Measurements from ENCODE around the gene NDUFAF7.
"Not testable (repeated sequence)": the region's sequence is repeated elsewhere in the genome, so short reads cannot be mapped to it uniquely, and the experiment has no call there.

The NDUFAF7 gene, protein sequence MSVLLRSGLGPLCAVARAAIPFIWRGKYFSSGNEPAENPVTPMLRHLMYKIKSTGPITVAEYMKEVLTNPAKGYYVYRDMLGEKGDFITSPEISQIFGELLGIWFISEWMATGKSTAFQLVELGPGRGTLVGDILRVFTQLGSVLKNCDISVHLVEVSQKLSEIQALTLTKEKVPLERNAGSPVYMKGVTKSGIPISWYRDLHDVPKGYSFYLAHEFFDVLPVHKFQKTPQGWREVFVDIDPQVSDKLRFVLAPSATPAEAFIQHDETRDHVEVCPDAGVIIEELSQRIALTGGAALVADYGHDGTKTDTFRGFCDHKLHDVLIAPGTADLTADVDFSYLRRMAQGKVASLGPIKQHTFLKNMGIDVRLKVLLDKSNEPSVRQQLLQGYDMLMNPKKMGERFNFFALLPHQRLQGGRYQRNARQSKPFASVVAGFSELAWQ

DNA sequence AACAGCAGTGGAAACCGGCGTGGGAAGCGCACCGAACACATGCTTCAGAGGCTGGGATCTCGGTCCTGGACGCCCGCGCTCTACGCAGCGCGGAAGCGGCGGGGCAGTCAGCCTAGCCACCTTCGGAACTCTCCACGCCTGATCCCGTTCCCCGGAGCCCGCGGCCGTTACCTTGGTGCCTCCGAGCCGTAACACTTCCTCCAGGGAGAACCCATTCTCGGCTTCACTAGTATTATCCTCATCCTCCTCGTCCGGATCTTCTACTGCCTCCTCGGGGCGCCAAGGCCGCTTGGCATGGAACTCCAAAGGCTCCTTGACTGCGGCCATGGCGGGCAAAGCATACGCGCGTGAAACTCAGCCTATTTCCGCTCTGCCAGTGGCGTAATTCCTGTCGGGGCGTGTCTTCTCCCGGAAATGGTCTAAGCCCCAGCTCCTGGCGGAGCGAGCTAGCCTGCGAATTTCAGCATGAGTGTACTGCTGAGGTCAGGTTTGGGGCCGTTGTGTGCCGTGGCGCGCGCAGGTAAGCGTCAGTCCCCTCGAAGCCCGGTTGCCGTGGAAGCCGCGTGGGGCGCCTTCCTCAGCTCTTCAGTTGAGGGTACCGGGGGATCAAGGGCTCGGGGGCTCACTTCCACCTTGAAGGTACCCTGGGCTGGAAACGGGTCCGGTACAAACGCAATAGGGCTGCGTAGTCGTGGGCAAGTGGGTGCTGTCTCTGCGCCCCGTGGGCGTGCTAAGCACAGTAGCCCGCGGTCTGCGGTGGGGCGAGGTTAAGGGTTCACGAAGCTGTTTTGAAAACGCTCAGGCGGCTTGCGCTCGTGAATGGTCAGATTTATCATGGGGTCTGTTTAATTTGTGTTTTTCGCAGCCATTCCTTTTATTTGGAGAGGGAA, at the start of gene NDUFAF7, which contains the start of gene CEBPZ:
TSS of gene NDUFAF7 (plus strand) at position 418 of the 890 bp plus-strand sequence. CDS start at position 466, 48 bp downstream.
TSS of gene CEBPZ (minus strand) at position 356 of the 890 bp plus-strand sequence. CDS start at position 327, 29 bp downstream.
- DNase-seq: peak; percentile 98
- in situ Hi-C loops (cut with HindIII; ENCODE audit: low pct_ligation_motif_present, low pct_unique_long_range_greater_than_20kb, low sequenced_read_pairs): no loop called here

DNA sequence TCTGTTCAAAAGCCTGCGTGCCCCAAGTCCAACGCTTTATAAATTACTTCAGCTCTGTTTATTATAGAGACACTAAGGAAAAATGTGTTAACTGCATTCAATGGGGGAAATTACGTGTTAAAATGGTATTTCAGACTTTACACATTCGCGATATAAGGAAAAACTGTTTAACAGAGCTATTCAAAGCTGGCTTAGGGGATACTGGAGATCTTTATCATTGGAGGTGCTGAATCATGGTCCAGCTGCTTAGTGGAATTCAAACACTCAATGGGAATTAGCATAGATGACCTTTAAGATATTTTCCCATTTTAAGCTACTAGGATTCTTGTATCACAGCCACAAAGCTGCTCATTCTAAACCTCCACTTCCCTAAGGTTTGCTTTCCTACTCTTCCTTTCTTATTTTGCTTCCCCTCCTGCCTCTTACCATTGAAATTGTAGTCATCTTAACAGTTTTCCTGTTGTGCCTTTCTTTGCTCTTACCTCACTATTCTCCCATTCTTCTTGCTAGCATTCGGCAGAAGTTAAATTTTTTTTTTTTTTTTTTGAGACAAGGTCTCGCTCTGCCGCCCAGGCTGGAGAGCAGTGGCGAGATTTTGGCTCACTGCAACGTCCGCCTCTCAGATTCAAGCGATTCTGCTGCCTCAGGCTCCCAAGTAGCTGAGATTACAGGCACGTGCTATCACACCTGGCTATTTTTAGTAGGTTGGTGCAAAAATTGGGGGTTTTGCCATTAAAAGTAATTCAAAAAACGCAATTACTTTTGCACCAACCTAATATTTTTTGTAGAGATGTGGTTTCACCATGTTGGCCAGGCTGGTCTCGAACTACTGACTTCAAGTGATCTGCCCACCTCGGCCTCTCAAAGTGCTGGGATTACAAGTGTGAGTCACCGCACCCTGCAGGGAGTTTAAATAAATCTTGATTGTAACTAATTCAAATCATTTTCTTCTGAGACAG, 49.5 kb upstream of the NDUFAF7 start:
- no peak for DNase-seq
- in situ Hi-C loops (cut with HindIII; ENCODE audit: low pct_ligation_motif_present, low pct_unique_long_range_greater_than_20kb, low sequenced_read_pairs): no loop called here

DNA sequence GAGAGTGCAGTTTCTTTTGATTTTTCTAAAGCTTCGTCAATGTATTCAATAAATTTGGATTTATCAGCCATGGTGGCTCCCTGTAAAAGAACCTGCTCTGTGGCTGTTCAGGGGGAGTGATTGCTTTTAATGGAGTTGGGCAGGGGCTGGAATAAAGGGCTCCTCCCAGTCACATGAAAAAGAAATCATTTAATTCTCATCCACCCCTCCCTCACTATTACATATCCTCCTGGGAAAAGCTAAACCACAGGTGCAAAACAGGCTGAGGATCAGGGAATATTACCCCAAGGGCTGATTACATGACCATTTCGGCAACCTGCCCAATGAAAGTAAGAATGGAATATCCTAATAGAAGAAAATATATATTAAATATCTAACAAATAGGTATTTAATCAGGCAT, 42.9 kb upstream of the NDUFAF7 start, which contains the start of gene SULT6B1:
TSS of gene SULT6B1 (minus strand) at position 101 of the 400 bp plus-strand sequence. CDS start at position 71, 30 bp downstream.
- in situ Hi-C loops (cut with HindIII; ENCODE audit: low pct_ligation_motif_present, low pct_unique_long_range_greater_than_20kb, low sequenced_read_pairs): no loop called here
- DNase-seq: no peak

DNA sequence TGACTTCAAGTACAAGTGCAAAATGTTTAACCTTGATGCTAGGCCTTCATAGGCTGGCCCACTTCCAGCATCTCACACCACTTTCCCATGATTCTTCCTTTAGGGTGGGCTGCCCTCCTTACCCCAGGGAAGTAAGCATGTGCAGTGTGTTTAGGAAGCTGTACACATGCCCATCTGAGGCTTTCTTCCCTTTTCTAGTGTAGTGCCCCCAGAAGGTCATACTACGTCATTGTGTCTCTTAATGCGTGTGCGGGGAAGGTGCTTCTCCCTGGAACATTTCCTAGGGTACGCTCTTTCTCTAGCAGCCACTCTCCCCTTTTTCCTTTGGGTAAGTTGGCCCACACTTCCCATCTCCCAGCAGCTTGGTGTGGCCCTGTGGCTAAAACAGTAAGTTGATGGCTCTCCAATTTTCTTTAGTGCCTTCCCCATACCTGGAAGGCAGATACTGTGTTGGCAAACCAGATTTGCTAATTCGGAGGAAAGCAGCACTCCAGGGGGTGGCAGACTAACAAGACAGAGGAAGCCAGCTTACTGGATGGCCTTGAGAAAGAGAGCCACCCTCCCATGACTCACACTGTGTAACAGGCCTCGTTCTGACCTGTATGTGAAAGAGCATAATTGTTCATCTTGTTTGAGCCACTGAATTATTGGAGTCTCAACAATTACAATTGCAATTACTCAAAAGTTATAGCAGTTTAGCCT, 41.9 kb upstream of the NDUFAF7 start:
- in situ Hi-C loops (cut with HindIII; ENCODE audit: low pct_ligation_motif_present, low pct_unique_long_range_greater_than_20kb, low sequenced_read_pairs): no loop called here
- peak; percentile 76 for DNase-seq

DNA sequence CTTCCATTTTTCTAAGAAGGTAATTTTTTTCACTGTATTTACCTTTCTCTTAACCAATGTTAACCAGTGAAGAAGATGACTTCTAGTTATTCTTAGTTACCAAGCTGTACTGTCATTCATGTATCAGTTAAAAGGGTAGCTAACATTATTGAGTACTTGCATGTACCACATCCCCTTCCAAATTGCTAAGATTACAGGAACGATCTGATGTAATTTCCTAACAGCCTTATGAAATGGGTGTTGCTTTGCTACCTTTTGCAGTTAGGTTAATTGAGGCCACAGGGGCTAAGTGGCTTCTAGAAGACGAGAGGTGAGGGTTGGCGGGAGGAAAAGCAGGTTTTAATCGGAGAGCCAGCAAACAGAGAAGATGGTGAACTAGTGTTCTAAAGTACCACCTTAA, 41.2 kb upstream of the NDUFAF7 start:
- no peak for DNase-seq
- in situ Hi-C loops (cut with HindIII; ENCODE audit: low pct_ligation_motif_present, low pct_unique_long_range_greater_than_20kb, low sequenced_read_pairs): no loop called here

DNA sequence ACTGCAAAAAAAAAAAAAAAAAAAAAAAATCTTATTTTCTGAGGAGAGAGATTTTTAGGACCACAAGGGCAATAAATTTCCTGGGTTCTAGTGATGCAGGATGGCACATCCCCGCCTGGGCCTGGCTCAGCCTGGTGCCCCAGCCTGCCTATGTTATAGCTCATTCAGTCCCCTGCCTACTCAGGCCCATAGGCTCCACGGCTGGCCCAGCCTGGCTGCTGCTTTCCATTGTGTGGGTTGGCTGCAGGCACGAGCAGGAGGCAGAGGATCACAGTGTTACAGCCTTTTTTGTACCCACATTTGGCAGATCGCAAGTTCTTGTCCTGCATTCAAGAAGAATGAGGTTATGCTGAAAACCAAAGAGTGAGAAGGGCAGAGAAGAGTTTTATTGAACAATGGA, 40.2 kb upstream of the NDUFAF7 start:
- in situ Hi-C loops (cut with HindIII; ENCODE audit: low pct_ligation_motif_present, low pct_unique_long_range_greater_than_20kb, low sequenced_read_pairs): no loop called here
- DNase-seq: no peak

DNA sequence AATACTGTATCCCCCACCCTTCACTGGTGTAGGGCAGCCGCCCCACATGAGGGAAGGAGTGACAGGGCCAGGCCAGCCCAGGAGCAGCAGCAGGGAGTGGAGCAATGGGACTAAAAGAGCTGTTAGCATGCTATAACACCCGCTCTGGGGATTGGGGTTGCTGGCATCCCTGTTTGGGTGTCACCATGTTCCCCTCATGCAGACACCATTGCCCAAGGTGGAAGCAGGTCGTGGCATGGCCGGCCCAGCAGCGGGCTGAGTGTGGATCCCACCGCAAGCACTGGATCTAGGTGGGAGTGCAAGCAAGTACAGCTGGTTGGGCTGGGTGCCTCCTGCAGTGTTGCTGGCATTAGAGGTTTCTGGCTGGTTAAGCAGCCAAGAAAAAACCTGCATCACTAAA, 39.7 kb upstream of the NDUFAF7 start:
- in situ Hi-C loops (cut with HindIII; ENCODE audit: low pct_ligation_motif_present, low pct_unique_long_range_greater_than_20kb, low sequenced_read_pairs): no loop called here
- no peak for DNase-seq

DNA sequence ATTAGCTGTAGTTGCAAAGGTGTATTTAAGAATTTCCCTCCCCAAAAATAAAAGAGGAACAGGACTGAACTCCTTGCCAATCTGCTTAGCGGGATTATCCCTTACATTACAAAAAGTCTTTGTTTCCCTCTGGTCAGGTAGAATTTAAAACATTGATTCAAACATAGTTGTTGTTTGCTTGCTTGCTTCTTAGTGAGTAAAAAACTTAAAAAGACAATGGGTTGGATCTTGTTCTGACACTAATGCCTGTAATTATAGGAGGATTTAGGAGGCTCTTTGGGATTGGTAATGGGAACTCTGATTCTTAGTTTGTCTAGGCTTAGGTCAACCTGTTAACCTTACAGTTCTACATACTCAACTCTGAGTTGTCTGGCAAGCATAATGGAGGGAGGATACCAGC, 38.9 kb upstream of the NDUFAF7 start:
- DNase-seq: no peak
- in situ Hi-C loops (cut with HindIII; ENCODE audit: low pct_ligation_motif_present, low pct_unique_long_range_greater_than_20kb, low sequenced_read_pairs): no loop called here

DNA sequence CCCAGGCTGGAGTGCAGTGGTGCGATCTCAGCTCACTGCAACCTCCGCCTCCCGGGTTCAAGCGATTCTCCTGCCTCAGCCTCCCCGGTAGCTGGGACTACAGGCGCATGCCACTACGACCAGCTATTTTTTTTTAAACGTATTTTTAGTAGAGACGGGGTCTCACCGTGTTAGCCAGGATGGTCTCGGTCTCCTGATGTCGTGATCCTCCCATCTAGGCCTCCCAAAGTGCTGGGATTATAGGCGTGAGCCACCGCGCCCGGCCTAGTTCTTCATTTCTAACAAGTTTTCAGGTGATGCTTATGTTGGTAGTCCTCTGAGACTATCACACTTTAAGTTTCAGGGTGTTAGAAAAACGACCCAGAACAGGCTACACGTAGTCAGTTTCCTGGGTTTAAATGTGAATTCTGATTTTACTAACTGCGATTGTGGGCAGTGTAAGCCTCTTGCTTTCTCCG, 35.6 kb upstream of the NDUFAF7 start:
- DNase-seq; in situ Hi-C loops (cut with HindIII; ENCODE audit: low pct_ligation_motif_present, low pct_unique_long_range_greater_than_20kb, low sequenced_read_pairs): not testable (repeated sequence)

DNA sequence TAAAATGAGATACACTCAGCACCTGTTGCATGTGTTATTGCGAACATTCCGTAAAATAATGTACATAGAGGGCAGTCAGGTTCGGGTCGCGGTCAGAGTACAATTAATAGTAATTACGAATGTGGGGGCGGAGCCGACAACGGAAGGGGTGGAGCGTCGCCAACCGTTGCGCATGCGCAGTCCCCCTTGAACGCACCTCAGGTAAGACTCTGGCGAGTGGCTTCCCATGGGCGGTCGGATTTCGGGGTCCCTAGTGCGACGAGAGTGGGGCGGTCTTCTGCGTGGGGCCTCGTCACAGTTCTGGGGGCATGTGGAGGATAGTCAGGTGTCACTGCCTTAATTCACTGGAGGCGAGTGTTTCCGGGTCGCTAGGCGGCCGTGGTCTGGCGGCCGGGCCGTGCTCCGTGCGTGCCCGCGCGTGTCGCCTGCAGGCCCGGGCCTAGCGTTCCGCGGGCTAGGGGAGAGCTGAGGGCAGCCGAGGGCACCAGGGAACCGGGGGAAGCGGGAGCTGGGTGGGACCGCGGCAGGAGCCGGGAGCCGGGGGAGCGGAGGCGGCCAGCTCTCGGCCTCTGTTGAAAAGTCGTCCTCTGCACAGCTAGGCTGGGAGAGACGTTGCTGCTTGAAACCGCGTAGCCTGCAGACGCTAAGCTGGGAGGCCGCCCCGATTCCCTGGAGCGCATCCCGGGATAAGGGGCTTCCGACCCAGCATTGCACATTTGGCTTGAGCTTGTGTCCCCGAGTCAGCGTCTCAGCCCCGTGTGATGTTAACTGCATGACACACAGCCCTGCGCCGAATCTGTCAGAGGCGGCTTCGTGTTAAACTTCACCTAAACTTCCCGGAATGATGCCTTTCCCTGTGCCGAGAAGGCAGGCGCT, 34.9 kb upstream of the NDUFAF7 start, which contains the start of gene CEBPZOS:
TSS of gene CEBPZOS (plus strand) at position 177 of the 876 bp plus-strand sequence. CDS start 3,209 bp downstream, outside the sequence.
- DNase-seq: peak; percentile 74
- in situ Hi-C loops (cut with HindIII; ENCODE audit: low pct_ligation_motif_present, low pct_unique_long_range_greater_than_20kb, low sequenced_read_pairs): no loop called here

DNA sequence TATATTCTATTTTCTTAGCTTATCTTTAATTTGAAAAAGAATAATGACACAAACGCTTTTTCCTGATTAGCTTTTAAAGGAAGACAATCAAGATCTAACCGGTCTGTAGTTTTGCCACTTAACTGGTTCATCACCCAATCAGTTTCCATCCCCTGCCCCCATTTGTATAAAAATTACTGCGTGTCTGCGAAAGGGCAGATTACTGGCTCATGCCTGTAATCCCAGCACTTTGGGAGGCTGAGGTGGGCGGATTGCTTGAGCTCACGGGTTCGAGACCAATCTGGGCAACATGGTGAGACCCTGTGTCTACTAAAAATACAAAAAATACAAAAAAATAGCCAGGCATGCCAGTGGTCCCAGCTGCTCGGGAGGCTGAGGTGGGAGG, 32.8 kb upstream of the NDUFAF7 start:
- in situ Hi-C loops (cut with HindIII; ENCODE audit: low pct_ligation_motif_present, low pct_unique_long_range_greater_than_20kb, low sequenced_read_pairs): no loop called here
- no peak for DNase-seq

DNA sequence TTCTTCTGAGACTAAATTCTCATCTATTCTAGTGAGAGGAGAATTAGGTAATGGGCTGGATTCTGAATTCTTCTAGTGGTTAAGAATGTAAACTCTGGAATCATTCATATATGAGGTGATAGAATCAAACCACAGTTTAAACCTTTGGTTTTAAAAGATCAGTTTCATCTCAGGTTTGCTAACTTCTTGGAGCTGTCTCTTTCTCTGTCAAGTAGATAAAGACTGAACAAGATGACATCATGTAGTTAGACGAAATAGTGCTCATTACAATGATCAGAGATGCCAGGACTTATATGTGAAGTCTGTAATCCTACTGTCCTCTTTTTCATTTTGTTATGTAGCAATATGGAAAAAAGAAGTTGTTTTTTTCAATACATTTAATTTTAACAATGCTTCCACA, 30.2 kb upstream of the NDUFAF7 start:
- in situ Hi-C loops (cut with HindIII; ENCODE audit: low pct_ligation_motif_present, low pct_unique_long_range_greater_than_20kb, low sequenced_read_pairs): no loop called here
- DNase-seq: no peak

DNA sequence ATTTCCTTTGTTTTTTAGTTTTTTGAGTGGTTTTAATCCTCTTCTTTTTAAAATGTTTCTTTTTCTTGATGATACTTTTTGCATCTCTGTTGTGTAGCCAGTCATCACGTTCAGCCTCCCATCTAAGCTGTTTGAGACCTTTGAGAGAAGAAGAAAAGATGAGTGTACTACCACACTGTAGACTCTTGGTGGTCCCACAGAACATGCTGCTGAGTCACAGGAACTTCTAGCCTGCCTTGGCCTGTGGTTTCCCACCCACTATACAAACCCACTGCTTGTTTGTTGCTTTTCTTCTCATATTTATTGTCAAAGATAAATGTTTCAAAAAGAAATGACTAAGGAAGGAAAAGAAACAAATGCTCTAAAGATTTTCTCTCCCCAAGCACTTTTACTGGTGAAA, 29.7 kb upstream of the NDUFAF7 start:
- in situ Hi-C loops (cut with HindIII; ENCODE audit: low pct_ligation_motif_present, low pct_unique_long_range_greater_than_20kb, low sequenced_read_pairs): no loop called here
- DNase-seq: no peak

DNA sequence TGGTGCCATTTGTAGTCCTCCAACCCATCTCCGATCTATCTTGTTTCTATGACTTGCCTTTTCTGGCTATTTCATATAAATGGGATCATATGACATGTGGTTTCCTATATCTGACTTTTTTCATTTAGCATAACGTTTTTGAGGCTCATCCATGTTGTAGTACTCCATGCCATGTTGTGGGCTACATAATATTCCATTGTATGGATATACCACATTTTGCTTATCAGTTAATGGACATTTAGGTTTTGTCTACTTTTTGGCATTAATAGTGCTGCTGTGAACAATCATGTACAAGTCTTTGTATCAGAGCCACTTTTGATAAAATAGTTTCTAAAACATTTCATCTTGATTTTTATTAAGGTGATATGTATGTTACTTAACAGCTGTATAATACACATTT, 27.8 kb upstream of the NDUFAF7 start:
- DNase-seq: no peak
- in situ Hi-C loops (cut with HindIII; ENCODE audit: low pct_ligation_motif_present, low pct_unique_long_range_greater_than_20kb, low sequenced_read_pairs): no loop called here

DNA sequence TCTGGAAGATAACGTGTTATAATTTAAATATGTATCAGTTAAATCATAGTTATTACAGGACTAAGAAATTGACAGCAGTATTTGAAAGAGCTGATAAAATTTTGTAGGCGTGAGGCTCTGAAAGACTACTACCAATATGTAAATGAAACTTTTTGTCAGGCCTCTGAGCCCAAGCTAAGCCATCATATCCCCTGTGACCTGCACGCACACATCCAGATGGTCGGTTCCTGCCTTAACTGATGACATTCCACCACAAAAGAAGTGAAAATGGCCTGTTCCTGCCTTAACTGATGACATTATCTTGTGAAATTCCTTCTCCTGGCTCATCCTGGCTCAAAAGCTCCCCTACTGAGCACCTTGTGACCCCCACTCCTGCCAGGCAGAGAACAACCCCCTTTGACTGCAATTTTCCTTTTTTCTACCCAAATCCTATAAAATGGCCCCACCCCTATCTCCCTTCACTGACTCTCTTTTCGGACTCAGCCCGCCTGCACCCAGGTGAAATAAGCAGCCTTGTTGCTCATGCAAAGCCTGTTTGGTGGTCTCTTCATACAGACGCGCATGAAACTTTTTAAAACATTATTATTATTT, 26.3 kb upstream of the NDUFAF7 start:
- in situ Hi-C loops (cut with HindIII; ENCODE audit: low pct_ligation_motif_present, low pct_unique_long_range_greater_than_20kb, low sequenced_read_pairs); DNase-seq: not testable (repeated sequence)

DNA sequence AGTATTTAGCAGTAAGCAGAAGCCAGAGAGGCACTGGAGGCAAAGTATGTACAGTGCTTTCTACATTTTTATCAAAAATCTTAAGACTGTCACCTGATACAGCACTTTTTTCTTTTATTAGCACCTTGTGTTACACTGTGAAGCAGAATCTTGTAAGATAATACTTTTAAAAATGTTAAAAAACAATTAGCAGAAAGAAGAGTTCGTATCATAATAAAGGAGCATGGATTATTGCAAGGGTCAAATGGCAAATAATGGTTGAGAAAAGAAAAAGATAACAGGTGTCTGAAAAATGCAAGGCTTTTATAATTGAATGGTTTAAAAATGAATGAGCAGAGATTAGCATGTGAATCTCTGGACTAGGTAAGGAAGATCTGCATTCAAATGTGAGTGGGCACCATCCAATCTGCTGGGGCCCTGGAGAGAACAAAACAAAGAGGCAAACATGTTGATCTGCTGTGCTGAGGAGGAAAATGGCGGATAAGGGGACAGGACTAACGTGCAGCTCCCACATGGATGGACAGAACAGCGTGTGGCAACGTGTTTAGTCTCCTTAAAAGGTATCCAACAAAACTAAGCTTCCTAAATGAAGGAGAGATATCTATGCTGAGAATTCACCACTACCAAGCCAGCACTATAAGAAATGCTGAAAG, 25.6 kb upstream of the NDUFAF7 start:
- in situ Hi-C loops (cut with HindIII; ENCODE audit: low pct_ligation_motif_present, low pct_unique_long_range_greater_than_20kb, low sequenced_read_pairs): no loop called here
- no peak for DNase-seq

Data from ACHN (cell line).